HEK293 (cell line): Measurements from ENCODE around the gene GNB4.

Source experiments
- CTCF ChIA-PET: fragments of 350-600 bp; formaldehyde crosslinking; extraction: SDS; loops from one replicate; lab custom pipeline; 2021; ENCODE audit warnings: antibody characterized with exemption; lab: Yijun Ruan, JAX
- POLR2A ChIA-PET: fragments of 300-600 bp; formaldehyde crosslinking; extraction: SDS; loops from one replicate; lab custom pipeline; 2020; ENCODE audit warnings: antibody characterized with exemption, inconsistent platforms; lab: Yijun Ruan, JAX
- H3K27ac ChIP-seq: fragments of 200-500 bp; sonication (Bioruptor generic); 2 replicates; pipeline ENCODE4 v1.5.1; 2014; ENCODE audit warnings: low read depth, low read length, control low read depth, inconsistent platforms; ENCODE audit errors: extremely low read depth
- H3K36me3 ChIP-seq, 2 experiments: fragments of 200-500 bp in 1 of 2; sonication (Bioruptor generic) in 1 of 2; 1 replicate in 1 of 2; 2 replicates in 1 of 2; pipeline ENCODE4 v1.5.1; 2014 to 2017; ENCODE audit warnings: inconsistent platforms in 2 of 2, low read length in 2 of 2; ENCODE audit not compliant: control insufficient read depth in 2 of 2, insufficient read depth in 1 of 2
- H3K4me1 ChIP-seq: fragments of 200-500 bp; sonication (Bioruptor generic); 2 replicates; pipeline ENCODE4 v1.5.1; 2014; ENCODE audit warnings: mild to moderate bottlenecking, low read length, inconsistent platforms; ENCODE audit not compliant: control insufficient read depth, insufficient read depth
- H3K4me3 ChIP-seq: 2 replicates; pipeline ENCODE4 v1.5.1; 2011; ENCODE audit warnings: low read depth, mild to moderate bottlenecking, control low read depth, low read length, moderate library complexity
- H3K9me3 ChIP-seq: fragments of 200-500 bp; sonication (Bioruptor generic); 2 replicates; pipeline ENCODE4 v1.5.1; 2014; ENCODE audit warnings: low read depth, low read length, inconsistent platforms; ENCODE audit not compliant: control insufficient read depth, insufficient read depth
- EGR2 ChIP-seq: fragments of 450-650 bp; formaldehyde crosslinking; IDR thresholded peaks from 2 replicates; pipeline ENCODE4 v1.5.1; 2016; ENCODE audit warnings: low read depth, missing biosample characterization, missing genetic modification characterization
- OSR2 ChIP-seq: fragments of 450-650 bp; formaldehyde crosslinking; IDR thresholded peaks from 2 replicates; pipeline ENCODE4 v1.5.1; 2016; ENCODE audit warnings: missing biosample characterization, missing genetic modification characterization
- SCRT1 ChIP-seq: fragments of 450-650 bp; formaldehyde crosslinking; IDR thresholded peaks from 2 replicates; pipeline ENCODE4 v1.5.1; 2016; ENCODE audit warnings: missing biosample characterization, missing genetic modification characterization, borderline replicate concordance
- TCF7L2 ChIP-seq: IDR thresholded peaks from 2 replicates; pipeline ENCODE4 v1.6.1; 2011; ENCODE audit warnings: low read depth, mild to moderate bottlenecking, inconsistent platforms, low read length, moderate library complexity, borderline replicate concordance
- ZIC2 ChIP-seq: fragments of 450-650 bp; formaldehyde crosslinking; IDR thresholded peaks from 2 replicates; pipeline ENCODE4 v1.5.1; 2016; ENCODE audit warnings: missing biosample characterization, missing genetic modification characterization
- ZNF121 ChIP-seq: fragments of 450-650 bp; formaldehyde crosslinking; IDR thresholded peaks from 2 replicates; pipeline ENCODE4 v1.5.1; 2016; ENCODE audit warnings: missing biosample characterization, missing genetic modification characterization
- ZNF157 ChIP-seq: fragments of 450-650 bp; formaldehyde crosslinking; IDR thresholded peaks from 2 replicates; pipeline ENCODE4 v1.5.1; 2016; ENCODE audit warnings: missing biosample characterization, missing genetic modification characterization
- ZNF202 ChIP-seq: fragments of 450-650 bp; formaldehyde crosslinking; IDR thresholded peaks from 2 replicates; pipeline ENCODE4 v1.5.1; 2016; ENCODE audit warnings: missing biosample characterization, missing genetic modification characterization, borderline replicate concordance
- ZNF341 ChIP-seq: fragments of 450-650 bp; formaldehyde crosslinking; IDR thresholded peaks from 2 replicates; pipeline ENCODE4; 2016; ENCODE audit warnings: low read depth, missing biosample characterization, missing genetic modification characterization
- ZNF362 ChIP-seq: fragments of 450-650 bp; formaldehyde crosslinking; IDR thresholded peaks from 2 replicates; pipeline ENCODE4 v1.5.1; 2016; ENCODE audit warnings: missing biosample characterization, missing genetic modification characterization
- ZNF37A ChIP-seq: fragments of 450-650 bp; IDR thresholded peaks from 2 replicates; pipeline ENCODE4 v1.5.1; 2018; ENCODE audit warnings: missing biosample characterization, missing genetic modification characterization
- ZNF514 ChIP-seq: fragments of 450-650 bp; formaldehyde crosslinking; IDR thresholded peaks from 2 replicates; pipeline ENCODE4 v1.5.1; 2016; ENCODE audit warnings: missing biosample characterization, missing genetic modification characterization
- ZNF560 ChIP-seq: fragments of 450-650 bp; formaldehyde crosslinking; IDR thresholded peaks from 2 replicates; pipeline ENCODE4 v1.5.1; 2017; ENCODE audit warnings: missing biosample characterization, missing genetic modification characterization, borderline replicate concordance
- ZNF561 ChIP-seq: fragments of 450-650 bp; IDR thresholded peaks from 2 replicates; pipeline ENCODE4 v1.5.1; 2018; ENCODE audit warnings: missing biosample characterization, missing genetic modification characterization, borderline replicate concordance
- ZNF629 ChIP-seq: fragments of 450-650 bp; formaldehyde crosslinking; IDR thresholded peaks from 2 replicates; pipeline ENCODE4 v1.5.1; 2017; ENCODE audit warnings: missing biosample characterization, missing genetic modification characterization
- ZNF639 ChIP-seq: fragments of 450-650 bp; formaldehyde crosslinking; IDR thresholded peaks from 2 replicates; pipeline ENCODE4 v1.5.1; 2016; ENCODE audit warnings: missing biosample characterization, missing genetic modification characterization
- ZNF660 ChIP-seq: fragments of 450-650 bp; IDR thresholded peaks from 2 replicates; pipeline ENCODE4 v1.5.1; 2018; ENCODE audit warnings: missing biosample characterization, mild to moderate bottlenecking, missing genetic modification characterization
- ZNF677 ChIP-seq: fragments of 450-650 bp; IDR thresholded peaks from 2 replicates; pipeline ENCODE4 v1.5.0; 2018; ENCODE audit warnings: missing biosample characterization, mild to moderate bottlenecking, missing genetic modification characterization, moderate library complexity
- ZNF792 ChIP-seq: fragments of 450-650 bp; formaldehyde crosslinking; IDR thresholded peaks from 2 replicates; pipeline ENCODE4 v1.5.1; 2016; ENCODE audit warnings: missing biosample characterization, missing genetic modification characterization
- ZNF837 ChIP-seq: fragments of 450-650 bp; formaldehyde crosslinking; IDR thresholded peaks from 2 replicates; pipeline ENCODE4 v1.5.1; 2016; ENCODE audit warnings: missing biosample characterization, missing genetic modification characterization
- ZXDB ChIP-seq: fragments of 450-650 bp; formaldehyde crosslinking; IDR thresholded peaks from 2 replicates; pipeline ENCODE4 v1.5.1; 2016; ENCODE audit warnings: missing biosample characterization, missing genetic modification characterization

The GNB4 gene

GRCh38 chr3:179373938-179374337 is 77.3 kb downstream of the GNB4 start (continued):
- TF ChIP-seq SCRT1 (tag by site-specific recombination) (no peak), TCF7L2 (no peak), ZNF157 (no peak)
- TF ChIP-seq, all 188 proteins: peak for 0

GRCh38 chr3:179369621-179370020 is 81.6 kb downstream of the GNB4 start:
- peaks cover 3 to 41% of the 10 kb centered on the region in 2 experiments for H3K36me3 ChIP-seq
- POLR2A ChIA-PET, result no interaction called here

GRCh38 chr3:179363332-179363731 is 87.9 kb downstream of the GNB4 start:
- Histone ChIP-seq H3K9me3 (no peaks in the 10 kb centered on the region), H3K36me3 (peaks cover 11 to 73% of the 10 kb centered on the region in 2 experiments; a peak in 2 of 3 replicates), H3K4me1 (no peaks in the 10 kb centered on the region), H3K4me3 (no peak overlapping the region), H3K27ac (no peak overlapping the region)
- CTCF ChIA-PET, result no interaction called here
- no peak for TF ChIP-seq ZNF561 (tag by site-specific recombination)
- TF ChIP-seq ZNF121 (tag by site-specific recombination), result peak; percentile 52; the same call in 1 of the 2 replicates
- POLR2A ChIA-PET, result interaction anchor here (0.5 kb wide), 1 partner anchor 24 kb away, joined by 3 read pairs; no protein-coding TSS in a partner anchor

More at GRCh38 chr3:179369621-179370020, 81.6 kb downstream of the GNB4 start:
- CTCF ChIA-PET, result no interaction called here
- no peak overlapping the region for H3K4me3 ChIP-seq
- H3K27ac ChIP-seq, result no peak overlapping the region
- no peaks in the 10 kb centered on the region for H3K4me1 ChIP-seq
- TF ChIP-seq ZNF362 (tag by site-specific recombination) (no peak), ZNF560 (no peak), ZIC2 (tag by site-specific recombination) (no peak), ZNF837 (no peak), ZNF639 (tag by site-specific recombination) (no peak), ZNF514 (tag by site-specific recombination) (no peak), ZNF792 (tag by site-specific recombination) (no peak), ZXDB (tag by site-specific recombination) (no peak), OSR2 (tag by site-specific recombination) (no peak), EGR2 (tag by site-specific recombination) (no peak), ZNF629 (tag by site-specific recombination) (no peak), ZNF37A (no peak), ZNF202 (no peak)
- H3K9me3 ChIP-seq, result no peaks in the 10 kb centered on the region

- CTCF ChIA-PET, result no interaction called here
- Histone ChIP-seq H3K4me3 (no peak overlapping the region), H3K4me1 (no peaks in the 10 kb centered on the region), H3K27ac (no peak overlapping the region), H3K9me3 (no peaks in the 10 kb centered on the region), H3K36me3 (peaks cover 10 to 85% of the 10 kb centered on the region in 2 experiments; a peak in 2 of 3 replicates)
- TF ChIP-seq ZNF341, result no peak
- TF ChIP-seq ZNF677 (tag by site-specific recombination), result no peak
- TF ChIP-seq ZNF660, result no peak
- POLR2A ChIA-PET, result no interaction called here
These were observed 95.3 kb downstream of the GNB4 start for GRCh38 chr3:179355996-179356395.
